Measurements from ENCODE around the gene PTPRN2. TPM values are rescaled to one million over a fixed set of nuclear protein-coding genes. Genes with fewer than 3 reads are reported as not detected.
"Not testable (repeated sequence)": the region's sequence is repeated elsewhere in the genome, so short reads cannot be mapped to it uniquely, and the experiment has no call there.

The PTPRN2 gene
- total RNA-seq, 1 donor: 0.09 TPM

- DNase-seq (ENCODE audit: low read depth): no peak
- TF ChIP-seq CTCF (IDR thresholded peaks at IDR 0.05; ENCODE audit: insufficient read depth, low read length): no peak
- H3K4me3 ChIP-seq (ENCODE audit: low read depth, low read length): no peak overlapping the region
Measured at GRCh38 chr7:158420591-158421340, 166.9 kb downstream of the PTPRN2 start.

- DNase-seq (ENCODE audit: low read depth): no peak
- no peak overlapping the region for H3K4me3 ChIP-seq (ENCODE audit: low read depth, low read length)
- no peak for TF ChIP-seq CTCF (IDR thresholded peaks at IDR 0.05; ENCODE audit: insufficient read depth, low read length)
Measured at GRCh38 chr7:158419238-158419785, 168.3 kb downstream of the PTPRN2 start.

GRCh38 chr7:158418395-158418794 is 169.2 kb downstream of the PTPRN2 start:
- not testable (repeated sequence) for H3K4me3 ChIP-seq (ENCODE audit: low read depth, low read length); DNase-seq (ENCODE audit: low read depth)

GRCh38 chr7:158416283-158416933 is 171.2 kb downstream of the PTPRN2 start:
- no peak overlapping the region for H3K4me3 ChIP-seq (ENCODE audit: low read depth, low read length)
- TF ChIP-seq CTCF (IDR thresholded peaks at IDR 0.05; ENCODE audit: insufficient read depth, low read length): no peak
- DNase-seq (ENCODE audit: low read depth): no peak

- no peak overlapping the region for H3K4me3 ChIP-seq (ENCODE audit: low read depth, low read length)
- no peak for DNase-seq (ENCODE audit: low read depth)
- no peak for TF ChIP-seq CTCF (IDR thresholded peaks at IDR 0.05; ENCODE audit: insufficient read depth, low read length)
Measured at GRCh38 chr7:158415316-158415715, 172.3 kb downstream of the PTPRN2 start.

GRCh38 chr7:158414486-158414961 is 173.1 kb downstream of the PTPRN2 start:
- no peak for DNase-seq (ENCODE audit: low read depth)
- H3K4me3 ChIP-seq (ENCODE audit: low read depth, low read length): no peak overlapping the region
- no peak for TF ChIP-seq CTCF (IDR thresholded peaks at IDR 0.05; ENCODE audit: insufficient read depth, low read length)

GRCh38 chr7:158414002-158414401 is 173.6 kb downstream of the PTPRN2 start:
- no peak for TF ChIP-seq CTCF (IDR thresholded peaks at IDR 0.05; ENCODE audit: insufficient read depth, low read length)

More at GRCh38 chr7:158414002-158414401, 173.6 kb downstream of the PTPRN2 start:
- DNase-seq (ENCODE audit: low read depth): no peak
- no peak overlapping the region for H3K4me3 ChIP-seq (ENCODE audit: low read depth, low read length)

Data from fibroblast of the aortic adventitia (primary cell).